ENCODE results near the gene CD81. TPM values are rescaled to one million over a fixed set of nuclear protein-coding genes. Genes with fewer than 3 reads are reported as not detected.
A peak's percentile ranks its signal among the peaks of the same experiment; 100 is the strongest.

CD81 gene
- total RNA-seq, 1 experiment from 2014 or later: 296 TPM

- no TSS peak for BruUV-seq (replicated peaks)
- Histone ChIP-seq H4K20me1 (ENCODE audit: insufficient read depth) (peaks cover 6% of the 10 kb centered on the region; the same call in 1 of the 2 replicates), H3K36me3 (ENCODE audit: control insufficient read depth in 1 of 2, insufficient read depth in 2 of 2, low read length in 2 of 2) (peaks cover 10 to 11% of the 10 kb centered on the region in 2 experiments; a peak in 3 of 4 replicates), H3K27me3 (ENCODE audit: insufficient read depth, low read length) (no peaks in the 10 kb centered on the region), H3K4me2 (ENCODE audit: low read length) (no peak overlapping the region), H2AFZ (ENCODE audit: low read depth, low read length, poor library complexity, severe bottlenecking) (no peak overlapping the region), H3K9me3 (ENCODE audit: control insufficient read depth in 1 of 2, insufficient read depth in 1 of 2, low read depth in 1 of 2, low read length in 2 of 2) (no peaks in the 10 kb centered on the region), H3K4me1 (ENCODE audit: control insufficient read depth in 1 of 2, insufficient read depth in 2 of 2, low read length in 2 of 2) (peaks cover 8 to 29% of the 10 kb centered on the region in 2 experiments), H3K79me2 (ENCODE audit: insufficient read depth, low read length) (peaks cover 100% of the 10 kb centered on the region), H3K27ac (ENCODE audit: low read depth, low read length) (peak overlapping the region; percentile 38; the same call in 1 of the 2 replicates), H3K4me3 (replicated peaks in 1 of 2; ENCODE audit: low read depth in 1 of 2, low read length in 2 of 2) (no peak overlapping the region), H3K9ac (ENCODE audit: low read length) (no peak overlapping the region), H3K9me2 (ENCODE audit: insufficient read depth) (no peaks in the 10 kb centered on the region)
- ChIA-PET RAD21 (ENCODE audit: low non-redundant PET in 1 of 2, low total read pairs in 2 of 2, uncharacterized antibody in 2 of 2, unreplicated experiment in 2 of 2) (no interaction called here), POLR2A (no interaction called here), CTCF (no interaction called here)
- intact Hi-C loops (cut with micrococcal nuclease): no loop called here
- DNase-seq (ENCODE audit: low read depth, low spot score) (no peak), ATAC-seq (no peak)
- no peak for TF ChIP-seq MAX (IDR thresholded peaks at IDR 0.05)
- TF ChIP-seq, protein P1, sequence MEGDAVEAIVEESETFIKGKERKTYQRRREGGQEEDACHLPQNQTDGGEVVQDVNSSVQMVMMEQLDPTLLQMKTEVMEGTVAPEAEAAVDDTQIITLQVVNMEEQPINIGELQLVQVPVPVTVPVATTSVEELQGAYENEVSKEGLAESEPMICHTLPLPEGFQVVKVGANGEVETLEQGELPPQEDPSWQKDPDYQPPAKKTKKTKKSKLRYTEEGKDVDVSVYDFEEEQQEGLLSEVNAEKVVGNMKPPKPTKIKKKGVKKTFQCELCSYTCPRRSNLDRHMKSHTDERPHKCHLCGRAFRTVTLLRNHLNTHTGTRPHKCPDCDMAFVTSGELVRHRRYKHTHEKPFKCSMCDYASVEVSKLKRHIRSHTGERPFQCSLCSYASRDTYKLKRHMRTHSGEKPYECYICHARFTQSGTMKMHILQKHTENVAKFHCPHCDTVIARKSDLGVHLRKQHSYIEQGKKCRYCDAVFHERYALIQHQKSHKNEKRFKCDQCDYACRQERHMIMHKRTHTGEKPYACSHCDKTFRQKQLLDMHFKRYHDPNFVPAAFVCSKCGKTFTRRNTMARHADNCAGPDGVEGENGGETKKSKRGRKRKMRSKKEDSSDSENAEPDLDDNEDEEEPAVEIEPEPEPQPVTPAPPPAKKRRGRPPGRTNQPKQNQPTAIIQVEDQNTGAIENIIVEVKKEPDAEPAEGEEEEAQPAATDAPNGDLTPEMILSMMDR (IDR thresholded peaks at IDR 0.05 in 2 of 3, conservative IDR thresholded peaks at IDR 0.05 in 1 of 3; ENCODE audit: borderline replicate concordance in 1 of 3, insufficient read depth in 1 of 3, low read depth in 2 of 3, low read length in 2 of 3): peak in 2 of 3 experiments; percentile 8 to 30; a peak in 2 of 6 replicates
Observed at GRCh38 chr11:2389377-2390026, 12.4 kb downstream of the CD81 start.

DNA sequence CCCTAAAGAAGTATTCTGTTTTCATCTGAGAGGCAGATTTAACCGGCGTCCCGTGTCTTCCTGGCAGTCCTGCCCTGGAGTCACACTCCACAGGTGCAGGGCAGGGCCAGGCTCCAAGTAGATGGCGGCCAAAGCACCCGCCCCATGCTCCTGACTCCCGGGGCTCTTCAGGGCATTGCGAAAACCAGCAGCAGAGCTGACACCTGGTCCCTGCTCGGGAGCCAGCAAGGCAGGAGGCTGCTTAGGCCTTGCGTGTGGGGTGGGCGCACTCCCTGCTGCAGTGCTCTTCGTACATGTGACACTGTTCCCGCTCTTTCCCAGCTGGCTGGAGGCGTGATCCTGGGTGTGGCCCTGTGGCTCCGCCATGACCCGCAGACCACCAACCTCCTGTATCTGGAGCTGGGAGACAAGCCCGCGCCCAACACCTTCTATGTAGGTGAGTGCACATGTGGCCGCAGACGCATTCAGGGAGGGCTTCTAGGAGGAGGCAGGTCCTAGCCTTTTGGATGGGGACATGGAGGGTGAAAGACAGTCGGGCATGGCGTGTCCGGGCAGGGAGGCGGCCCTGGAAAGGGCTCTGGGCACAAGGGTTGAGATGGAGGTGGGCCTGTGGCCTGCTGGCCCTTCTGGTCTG, 13.1 kb downstream of the CD81 start:
- H3K4me1 ChIP-seq (ENCODE audit: control insufficient read depth in 1 of 2, insufficient read depth in 2 of 2, low read length in 2 of 2): peaks cover 6 to 27% of the 10 kb centered on the region in 2 experiments
- peak overlapping the region; percentile 39 for H3K4me2 ChIP-seq (ENCODE audit: low read length)
- H3K27me3 ChIP-seq (ENCODE audit: insufficient read depth, low read length): no peaks in the 10 kb centered on the region
- ChIA-PET CTCF (no interaction called here), POLR2A (no interaction called here), RAD21 (ENCODE audit: low non-redundant PET in 1 of 2, low total read pairs in 2 of 2, uncharacterized antibody in 2 of 2, unreplicated experiment in 2 of 2) (interaction anchor here in 1 of 2 experiments (1.0 kb wide), 1 partner anchor 85 kb away, joined by 4 read pairs; no protein-coding TSS in a partner anchor)
- H3K9ac ChIP-seq (ENCODE audit: low read length): no peak overlapping the region
- peaks cover 93% of the 10 kb centered on the region for H3K79me2 ChIP-seq (ENCODE audit: insufficient read depth, low read length)
- TF ChIP-seq SP1 (IDR thresholded peaks at IDR 0.05; ENCODE audit: low read depth) (no peak), FOSL1 (IDR thresholded peaks at IDR 0.05; ENCODE audit: low read depth) (no peak), MAX (IDR thresholded peaks at IDR 0.05) (no peak)
- ATAC-seq (no peak), DNase-seq (ENCODE audit: low read depth, low spot score) (no peak)
- intact Hi-C loops (cut with micrococcal nuclease): no loop called here
- H3K9me3 ChIP-seq (ENCODE audit: control insufficient read depth in 1 of 2, insufficient read depth in 1 of 2, low read depth in 1 of 2, low read length in 2 of 2): no peaks in the 10 kb centered on the region
- H3K36me3 ChIP-seq (ENCODE audit: control insufficient read depth in 1 of 2, insufficient read depth in 2 of 2, low read length in 2 of 2): peaks cover 8 to 11% of the 10 kb centered on the region in 2 experiments; a peak in 3 of 4 replicates
- no TSS peak for BruUV-seq (replicated peaks)
- H4K20me1 ChIP-seq (ENCODE audit: insufficient read depth): no peaks in the 10 kb centered on the region
- H3K4me3 ChIP-seq (replicated peaks in 1 of 2; ENCODE audit: low read depth in 1 of 2, low read length in 2 of 2): no peak overlapping the region
- no peaks in the 10 kb centered on the region for H3K9me2 ChIP-seq (ENCODE audit: insufficient read depth)
- H2AFZ ChIP-seq (ENCODE audit: low read depth, low read length, poor library complexity, severe bottlenecking): no peak overlapping the region
- H3K27ac ChIP-seq (ENCODE audit: low read depth, low read length): peak overlapping the region; percentile 5; the same call in 1 of the 2 replicates

Data from HCT116 (cell line).